HEK293T (cell line): ENCODE data around the gene MREG.

ENCODE experiments used
- ARNT ChIP-seq: fragments of 450-650 bp; IDR thresholded peaks from 2 replicates; pipeline ENCODE4 v1.6.1; 2017; ENCODE audit warnings: mild to moderate bottlenecking
- FOXK2 ChIP-seq: fragments of 450-650 bp; IDR thresholded peaks from 2 replicates; pipeline ENCODE4 v1.6.1; 2016; ENCODE audit warnings: mild to moderate bottlenecking
- LEF1 ChIP-seq: fragments of 450-650 bp; IDR thresholded peaks from 2 replicates; pipeline ENCODE4 v1.6.1; 2017; ENCODE audit warnings: mild to moderate bottlenecking, borderline replicate concordance
- SP1 ChIP-seq: fragments of 450-650 bp; IDR thresholded peaks from 2 replicates; pipeline ENCODE4 v1.6.1; 2017

DNA sequence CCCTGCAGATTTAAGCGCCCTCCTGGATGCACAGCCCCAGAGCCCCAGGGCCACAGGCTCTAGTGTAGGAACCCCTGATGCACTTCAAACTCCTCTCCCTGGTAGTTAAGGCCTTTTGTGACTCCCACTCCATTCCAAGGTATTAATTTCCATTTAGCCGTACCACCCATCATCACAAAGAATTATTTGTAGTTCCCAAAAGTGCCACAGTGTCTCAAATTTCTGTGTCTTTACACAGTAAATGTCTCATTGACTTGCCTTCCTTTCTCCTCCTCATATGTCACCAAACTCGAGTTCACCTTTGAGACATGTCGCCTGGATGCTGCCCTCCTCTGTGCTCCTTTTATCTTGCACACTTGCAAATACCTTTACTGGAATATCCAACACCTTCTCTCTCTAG lies 42.3 kb upstream of the MREG start:
- TF ChIP-seq LEF1 (no peak), FOXK2 (no peak), SP1 (no peak), ARNT (no peak)
